Endodermal cell (in vitro differentiated cells): Measurements from ENCODE around the gene MID1. TPM values are rescaled to one million over a fixed set of nuclear protein-coding genes. Genes with fewer than 3 reads are reported as not detected.

Experiments
- DNase-seq: peaks from one replicate; pipeline ENCODE4 v3.0.0-alpha.2; 2017
- H3K27ac ChIP-seq: 2 replicates; pipeline ENCODE4 v1.5.1; 2013; ENCODE audit warnings: mild to moderate bottlenecking, low read depth, low read length, moderate library complexity
- H3K27me3 ChIP-seq: 2 replicates; pipeline ENCODE4 v1.6.1; 2013; ENCODE audit warnings: mild to moderate bottlenecking, low read length, moderate library complexity; ENCODE audit not compliant: insufficient read depth, control insufficient read depth, poor library complexity, severe bottlenecking
- H3K36me3 ChIP-seq: 2 replicates; pipeline ENCODE4 v1.7.0; 2013; ENCODE audit warnings: mild to moderate bottlenecking, low read length, moderate library complexity; ENCODE audit not compliant: control insufficient read depth, insufficient read depth
- H3K4me1 ChIP-seq: one replicate; pipeline ENCODE4 v1.7.0; 2013; ENCODE audit warnings: low read length; ENCODE audit not compliant: control insufficient read depth, insufficient read depth
- H3K4me3 ChIP-seq: 2 replicates; pipeline ENCODE4 v1.5.1; 2013; ENCODE audit warnings: mild to moderate bottlenecking, low read length, moderate library complexity
- H3K9ac ChIP-seq: 2 replicates; pipeline ENCODE4 v1.6.1; 2013; ENCODE audit warnings: mild to moderate bottlenecking, low read length, moderate library complexity; ENCODE audit not compliant: poor library complexity, severe bottlenecking; ENCODE audit errors: extremely low read depth
- H3K9me3 ChIP-seq: 2 replicates; pipeline ENCODE4 v1.6.1; 2013; ENCODE audit warnings: mild to moderate bottlenecking, low read length, moderate library complexity; ENCODE audit not compliant: control insufficient read depth
- H3K27ac Mint-ChIP-seq: 2 replicates; pipeline ENCODE4 v1.8.0; 2020; ENCODE audit warnings: mixed read lengths
- H3K27me3 Mint-ChIP-seq: 2 replicates; pipeline ENCODE4 v1.8.0; 2021; ENCODE audit warnings: mild to moderate bottlenecking, mixed read lengths; ENCODE audit not compliant: insufficient read depth
- H3K36me3 Mint-ChIP-seq: 2 replicates; pipeline ENCODE4 v1.8.0; 2020; ENCODE audit warnings: low read depth, mixed read lengths
- H3K4me1 Mint-ChIP-seq: 2 replicates; pipeline ENCODE4 v1.8.0; 2020; ENCODE audit warnings: mixed read lengths
- H3K4me3 Mint-ChIP-seq: 2 replicates; pipeline ENCODE4 v1.8.0; 2020; ENCODE audit warnings: mild to moderate bottlenecking, moderate library complexity, mixed read lengths
- H3K9me3 Mint-ChIP-seq: 2 replicates; pipeline ENCODE4 v1.8.0; 2020; ENCODE audit warnings: mild to moderate bottlenecking, mixed read lengths
- WGBS, 2 experiments: methylation state at CpG; one replicate each; pipeline versions ENCODE4 v1.1.5 to v1.1.7; 2013; ENCODE audit warnings: missing lambda C conversion rate in 2 of 2, mixed read lengths in 1 of 2; ENCODE audit not compliant: insufficient coverage in 1 of 2, insufficient read length in 1 of 2; 5-methylcytosine and 5-hydroxymethylcytosine counted together
- total RNA-seq, 2 donors: library from RNA; stranded (reverse); fragmentation: NEBNext Ultra II Directional in 1 of 2; extraction: Animal tissue kit (Norgen Biotek cat#: 25700) in 1 of 2; gene quantifications; 2 replicates in 1 of 2; 3 replicates in 1 of 2; pipeline ENCODE4 v1.2.1, GENCODE V29; 2021
- TF ChIP-seq, protein P1 (sequence below): fragments of 200-600 bp; sonication (generic); conservative IDR thresholded peaks from 2 replicates; pipeline ENCODE4 v1.5.0; 2021; ENCODE audit warnings: antibody characterized with exemption, mild to moderate bottlenecking

The MID1 gene
- total RNA-seq, 2 donors from 2014 or later = 23.5 to 24.9 TPM

DNA sequence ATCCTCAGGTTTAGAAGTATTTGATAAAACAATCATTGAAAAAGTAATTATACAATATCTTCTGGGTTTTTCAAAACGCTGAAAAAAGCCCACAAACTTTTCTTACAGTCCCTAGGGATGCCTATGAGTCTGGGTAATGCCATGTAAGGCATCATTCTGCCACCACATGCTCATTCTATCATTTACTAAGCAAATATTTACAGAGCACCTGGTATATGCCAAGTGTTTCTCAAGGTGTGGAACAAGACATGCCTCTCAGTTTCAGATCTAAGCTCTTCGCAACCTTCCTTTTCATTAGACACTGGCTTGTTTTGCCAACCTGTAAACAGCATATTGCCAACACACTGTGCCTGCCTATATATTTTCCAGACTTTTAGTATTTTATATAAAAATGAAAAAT, 17.7 kb downstream of the MID1 start:
- H3K4me1 Mint-ChIP-seq = peaks cover 12% of the 10 kb centered on the region
- Histone ChIP-seq H3K9ac (no peak overlapping the region), H3K27ac (no peak overlapping the region), H3K27me3 (no peaks in the 10 kb centered on the region), H3K36me3 (no peaks in the 10 kb centered on the region), H3K4me1 (no peaks in the 10 kb centered on the region), H3K4me3 (no peak overlapping the region), H3K9me3 (no peaks in the 10 kb centered on the region)
- 86% methylated on average over 2 of the region's 2 CpGs; no CpG with 5 or more reads in 1 of the 2 experiments for WGBS, 2 experiments
- H3K36me3 Mint-ChIP-seq = no peaks in the 10 kb centered on the region
- TF ChIP-seq, protein P1, sequence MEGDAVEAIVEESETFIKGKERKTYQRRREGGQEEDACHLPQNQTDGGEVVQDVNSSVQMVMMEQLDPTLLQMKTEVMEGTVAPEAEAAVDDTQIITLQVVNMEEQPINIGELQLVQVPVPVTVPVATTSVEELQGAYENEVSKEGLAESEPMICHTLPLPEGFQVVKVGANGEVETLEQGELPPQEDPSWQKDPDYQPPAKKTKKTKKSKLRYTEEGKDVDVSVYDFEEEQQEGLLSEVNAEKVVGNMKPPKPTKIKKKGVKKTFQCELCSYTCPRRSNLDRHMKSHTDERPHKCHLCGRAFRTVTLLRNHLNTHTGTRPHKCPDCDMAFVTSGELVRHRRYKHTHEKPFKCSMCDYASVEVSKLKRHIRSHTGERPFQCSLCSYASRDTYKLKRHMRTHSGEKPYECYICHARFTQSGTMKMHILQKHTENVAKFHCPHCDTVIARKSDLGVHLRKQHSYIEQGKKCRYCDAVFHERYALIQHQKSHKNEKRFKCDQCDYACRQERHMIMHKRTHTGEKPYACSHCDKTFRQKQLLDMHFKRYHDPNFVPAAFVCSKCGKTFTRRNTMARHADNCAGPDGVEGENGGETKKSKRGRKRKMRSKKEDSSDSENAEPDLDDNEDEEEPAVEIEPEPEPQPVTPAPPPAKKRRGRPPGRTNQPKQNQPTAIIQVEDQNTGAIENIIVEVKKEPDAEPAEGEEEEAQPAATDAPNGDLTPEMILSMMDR = no peak
- H3K9me3 Mint-ChIP-seq = peaks cover 36% of the 10 kb centered on the region
- no peak overlapping the region for H3K27ac Mint-ChIP-seq
- no peaks in the 10 kb centered on the region for H3K27me3 Mint-ChIP-seq
- no peak for DNase-seq
- no peak overlapping the region for H3K4me3 Mint-ChIP-seq

DNA sequence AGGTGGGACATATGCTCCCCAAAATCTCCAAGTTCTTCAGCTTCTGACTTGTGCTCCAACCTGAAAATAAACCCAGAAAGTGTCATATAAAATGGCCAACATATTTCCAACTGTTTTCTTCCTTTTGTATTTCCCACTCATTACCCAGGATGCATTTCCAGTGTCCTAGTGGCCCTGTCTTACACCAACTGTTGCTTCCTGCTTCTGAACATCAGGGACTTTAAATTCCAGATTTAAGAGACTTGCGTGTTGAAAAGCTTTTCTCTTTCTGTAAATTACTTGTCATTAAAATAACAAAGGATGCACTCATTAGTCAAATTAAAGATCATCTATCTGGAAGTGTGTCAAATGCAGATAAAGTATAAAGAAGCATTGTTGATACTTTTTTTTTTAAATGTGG, 19.9 kb downstream of the MID1 start:
- Histone ChIP-seq H3K9ac (no peak overlapping the region), H3K27ac (no peak overlapping the region), H3K27me3 (no peaks in the 10 kb centered on the region), H3K4me1 (no peaks in the 10 kb centered on the region), H3K9me3 (no peaks in the 10 kb centered on the region), H3K4me3 (no peak overlapping the region), H3K36me3 (no peaks in the 10 kb centered on the region)
- H3K36me3 Mint-ChIP-seq = no peaks in the 10 kb centered on the region
- WGBS, 2 experiments = no CpG with 5 or more reads among the region's 1 CpG
- TF ChIP-seq, protein P1 = no peak
- no peak for DNase-seq
- peaks cover 22% of the 10 kb centered on the region for H3K9me3 Mint-ChIP-seq
- no peaks in the 10 kb centered on the region for H3K27me3 Mint-ChIP-seq
- no peak overlapping the region for H3K4me3 Mint-ChIP-seq
- peaks cover 12% of the 10 kb centered on the region for H3K4me1 Mint-ChIP-seq
- H3K27ac Mint-ChIP-seq = no peak overlapping the region

DNA sequence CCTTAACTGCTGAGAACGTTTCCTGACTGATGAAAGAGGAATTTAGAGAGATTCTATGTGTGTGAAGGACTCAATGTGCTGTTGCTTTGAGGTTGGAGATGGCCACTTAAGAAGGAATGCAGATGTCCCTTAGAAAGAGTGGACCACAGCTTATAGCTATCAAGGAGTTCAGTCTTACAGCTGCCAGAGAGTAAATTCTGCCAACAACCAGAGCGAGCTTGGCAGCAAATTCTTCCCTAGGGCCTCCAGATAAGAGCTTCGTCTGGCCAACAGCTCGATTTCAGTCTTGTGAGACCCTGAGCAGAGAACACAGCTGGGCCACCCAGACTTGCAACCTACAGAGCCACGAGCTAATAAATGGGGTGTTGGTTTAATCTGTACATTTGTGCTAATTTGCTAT, 21.8 kb downstream of the MID1 start:
- H3K4me1 ChIP-seq = no peaks in the 10 kb centered on the region
- H3K36me3 ChIP-seq = no peaks in the 10 kb centered on the region
- Mint-ChIP-seq H3K9me3 (peaks cover 22% of the 10 kb centered on the region), H3K36me3 (no peaks in the 10 kb centered on the region), H3K27me3 (no peaks in the 10 kb centered on the region), H3K27ac (no peak overlapping the region), H3K4me1 (peaks cover 9% of the 10 kb centered on the region), H3K4me3 (no peak overlapping the region)
- 86 to 93% methylated on average over 1 to 5 of the region's 5 CpGs for WGBS, 2 experiments
- H3K9ac ChIP-seq = no peak overlapping the region
- H3K27me3 ChIP-seq = no peaks in the 10 kb centered on the region
- no peak for DNase-seq
- H3K27ac ChIP-seq = no peak overlapping the region
- H3K9me3 ChIP-seq = no peaks in the 10 kb centered on the region
- H3K4me3 ChIP-seq = no peak overlapping the region
- TF ChIP-seq, protein P1 = no peak
